GM23338 (cell line): Measurements from ENCODE around the gene HELZ.

ENCODE experiments used
- EZH2 ChIP-seq: fragments of 200-600 bp; sonication (generic); IDR thresholded peaks from one replicate; pipeline ENCODE4 v1.8.0; 2017; ENCODE audit warnings: antibody characterized with exemption, mild to moderate bottlenecking, low read depth; ENCODE audit not compliant: unreplicated experiment
- EZH2phosphoT487 ChIP-seq: fragments of 200-600 bp; sonication (generic); IDR thresholded peaks from one replicate; pipeline ENCODE4 v1.8.1; 2018; ENCODE audit warnings: antibody characterized with exemption; ENCODE audit not compliant: unreplicated experiment
- POLR2AphosphoS5 ChIP-seq: IDR thresholded peaks from 2 replicates; pipeline ENCODE4 v1.6.1; 2016; ENCODE audit warnings: antibody characterized with exemption, low read depth
- TF ChIP-seq, protein P1 (sequence below), 2 experiments: fragments of 200-600 bp in 1 of 2; sonication (generic) in 1 of 2; conservative IDR thresholded peaks; 2 replicates each; pipeline versions ENCODE4 v1.5.1 to v1.6.1; 2016 to 2017; ENCODE audit warnings: antibody characterized with exemption in 2 of 2, low read depth in 2 of 2, mild to moderate bottlenecking in 2 of 2, moderate library complexity in 1 of 2
- TF ChIP-seq, protein P2 (sequence below): IDR thresholded peaks from one replicate; pipeline ENCODE4 v1.6.1; 2018; ENCODE audit warnings: antibody characterized with exemption; ENCODE audit not compliant: unreplicated experiment

DNA sequence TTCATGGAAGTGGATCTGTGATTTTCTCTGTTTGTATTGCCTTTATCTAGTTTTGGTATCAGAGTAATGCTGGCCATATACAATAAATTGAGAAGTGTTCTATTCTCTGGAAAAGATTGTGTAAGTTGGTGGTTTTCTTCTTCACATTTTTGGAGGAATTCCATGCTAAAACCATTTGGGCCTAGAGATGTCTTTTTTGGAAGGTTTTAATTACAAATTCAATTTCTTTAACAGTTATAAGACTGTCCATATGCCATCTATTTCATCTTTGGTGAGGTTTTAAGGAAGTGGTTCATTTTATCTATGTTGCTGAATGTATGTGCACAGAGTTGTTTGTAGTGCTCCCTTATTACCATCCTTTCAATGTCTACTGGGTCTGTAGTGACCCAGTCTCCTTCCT is 154.7 kb downstream of the HELZ start:
- TF ChIP-seq POLR2AphosphoS5 (no peak), EZH2phosphoT487 (no peak), EZH2 (no peak)
- TF ChIP-seq, protein P1, sequence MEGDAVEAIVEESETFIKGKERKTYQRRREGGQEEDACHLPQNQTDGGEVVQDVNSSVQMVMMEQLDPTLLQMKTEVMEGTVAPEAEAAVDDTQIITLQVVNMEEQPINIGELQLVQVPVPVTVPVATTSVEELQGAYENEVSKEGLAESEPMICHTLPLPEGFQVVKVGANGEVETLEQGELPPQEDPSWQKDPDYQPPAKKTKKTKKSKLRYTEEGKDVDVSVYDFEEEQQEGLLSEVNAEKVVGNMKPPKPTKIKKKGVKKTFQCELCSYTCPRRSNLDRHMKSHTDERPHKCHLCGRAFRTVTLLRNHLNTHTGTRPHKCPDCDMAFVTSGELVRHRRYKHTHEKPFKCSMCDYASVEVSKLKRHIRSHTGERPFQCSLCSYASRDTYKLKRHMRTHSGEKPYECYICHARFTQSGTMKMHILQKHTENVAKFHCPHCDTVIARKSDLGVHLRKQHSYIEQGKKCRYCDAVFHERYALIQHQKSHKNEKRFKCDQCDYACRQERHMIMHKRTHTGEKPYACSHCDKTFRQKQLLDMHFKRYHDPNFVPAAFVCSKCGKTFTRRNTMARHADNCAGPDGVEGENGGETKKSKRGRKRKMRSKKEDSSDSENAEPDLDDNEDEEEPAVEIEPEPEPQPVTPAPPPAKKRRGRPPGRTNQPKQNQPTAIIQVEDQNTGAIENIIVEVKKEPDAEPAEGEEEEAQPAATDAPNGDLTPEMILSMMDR (conservative IDR thresholded peaks at IDR 0.05; ENCODE audit: low read depth in 2 of 2) = no peak
- TF ChIP-seq, protein P2, sequence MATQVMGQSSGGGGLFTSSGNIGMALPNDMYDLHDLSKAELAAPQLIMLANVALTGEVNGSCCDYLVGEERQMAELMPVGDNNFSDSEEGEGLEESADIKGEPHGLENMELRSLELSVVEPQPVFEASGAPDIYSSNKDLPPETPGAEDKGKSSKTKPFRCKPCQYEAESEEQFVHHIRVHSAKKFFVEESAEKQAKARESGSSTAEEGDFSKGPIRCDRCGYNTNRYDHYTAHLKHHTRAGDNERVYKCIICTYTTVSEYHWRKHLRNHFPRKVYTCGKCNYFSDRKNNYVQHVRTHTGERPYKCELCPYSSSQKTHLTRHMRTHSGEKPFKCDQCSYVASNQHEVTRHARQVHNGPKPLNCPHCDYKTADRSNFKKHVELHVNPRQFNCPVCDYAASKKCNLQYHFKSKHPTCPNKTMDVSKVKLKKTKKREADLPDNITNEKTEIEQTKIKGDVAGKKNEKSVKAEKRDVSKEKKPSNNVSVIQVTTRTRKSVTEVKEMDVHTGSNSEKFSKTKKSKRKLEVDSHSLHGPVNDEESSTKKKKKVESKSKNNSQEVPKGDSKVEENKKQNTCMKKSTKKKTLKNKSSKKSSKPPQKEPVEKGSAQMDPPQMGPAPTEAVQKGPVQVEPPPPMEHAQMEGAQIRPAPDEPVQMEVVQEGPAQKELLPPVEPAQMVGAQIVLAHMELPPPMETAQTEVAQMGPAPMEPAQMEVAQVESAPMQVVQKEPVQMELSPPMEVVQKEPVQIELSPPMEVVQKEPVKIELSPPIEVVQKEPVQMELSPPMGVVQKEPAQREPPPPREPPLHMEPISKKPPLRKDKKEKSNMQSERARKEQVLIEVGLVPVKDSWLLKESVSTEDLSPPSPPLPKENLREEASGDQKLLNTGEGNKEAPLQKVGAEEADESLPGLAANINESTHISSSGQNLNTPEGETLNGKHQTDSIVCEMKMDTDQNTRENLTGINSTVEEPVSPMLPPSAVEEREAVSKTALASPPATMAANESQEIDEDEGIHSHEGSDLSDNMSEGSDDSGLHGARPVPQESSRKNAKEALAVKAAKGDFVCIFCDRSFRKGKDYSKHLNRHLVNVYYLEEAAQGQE = no peak
